Brain pericyte (primary cell): ENCODE measurements around the gene KCNQ1.
A peak's percentile ranks its signal among the peaks of the same experiment; 100 is the strongest.

Experiments
- DNase-seq: peaks from one replicate; pipeline ENCODE4 v3.0.0-alpha.2; 2012; ENCODE audit warnings: low read depth, low spot score

Gene KCNQ1

GRCh38 chr11:2883640-2883978 lies 438.8 kb downstream of the KCNQ1 start:
- DNase-seq, result no peak

DNA sequence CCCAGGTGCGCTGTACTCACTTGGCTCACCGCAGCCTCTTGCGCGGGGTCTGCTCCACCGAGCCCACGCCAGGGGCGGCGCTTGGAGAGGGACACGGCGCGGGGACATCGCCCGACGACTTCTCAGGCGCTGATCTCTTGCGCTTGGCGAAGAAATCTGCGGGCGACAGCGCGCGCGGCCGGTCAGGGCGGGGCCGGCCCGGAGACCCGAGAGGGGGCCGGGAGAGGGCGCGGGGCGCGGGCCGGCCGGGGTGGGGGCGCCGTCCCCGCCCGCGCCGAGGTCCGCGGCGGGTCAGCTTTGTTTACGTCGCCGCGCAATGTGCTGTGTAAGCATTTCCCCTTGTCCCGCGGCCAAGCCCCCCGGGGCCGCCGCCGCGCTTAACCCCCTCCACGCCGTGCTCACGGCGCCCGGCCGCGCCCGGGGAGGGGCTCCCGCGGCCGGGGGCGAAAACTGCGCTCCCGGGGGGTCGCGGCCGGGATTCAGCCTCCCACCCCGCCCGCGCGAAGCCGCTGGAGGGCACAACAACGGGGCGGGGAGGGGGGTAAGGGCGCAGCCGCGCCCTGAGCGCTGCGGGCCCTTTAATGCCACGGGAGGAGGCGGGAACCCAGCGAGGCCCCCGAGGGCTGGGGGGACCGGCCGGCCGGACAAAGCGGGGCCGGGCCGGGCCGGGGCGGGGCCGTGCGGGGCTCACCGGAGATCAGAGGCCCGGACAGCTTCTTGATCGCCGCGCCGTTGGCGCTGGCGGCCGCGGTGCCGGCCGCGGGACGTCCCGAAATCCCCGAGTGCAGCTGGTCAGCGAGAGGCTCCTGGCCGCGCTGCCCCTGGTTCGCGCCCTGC lies 439.4 kb downstream of the KCNQ1 start:
- no peak for DNase-seq

- DNase-seq, result no peak
Observed at GRCh38 chr11:2885017-2885677, 440.3 kb downstream of the KCNQ1 start.

GRCh38 chr11:2885678-2886081 lies 440.9 kb downstream of the KCNQ1 start, which contains the start of gene CDKN1C:
Gene CDKN1C, minus strand, starts transcription at chr11:2885775. Its CDS starts 319 bp downstream, at chr11:2885456.
- peak; percentile 50 for DNase-seq

GRCh38 chr11:2886191-2886894 lies 441.5 kb downstream of the KCNQ1 start:
- DNase-seq, result no peak

DNA sequence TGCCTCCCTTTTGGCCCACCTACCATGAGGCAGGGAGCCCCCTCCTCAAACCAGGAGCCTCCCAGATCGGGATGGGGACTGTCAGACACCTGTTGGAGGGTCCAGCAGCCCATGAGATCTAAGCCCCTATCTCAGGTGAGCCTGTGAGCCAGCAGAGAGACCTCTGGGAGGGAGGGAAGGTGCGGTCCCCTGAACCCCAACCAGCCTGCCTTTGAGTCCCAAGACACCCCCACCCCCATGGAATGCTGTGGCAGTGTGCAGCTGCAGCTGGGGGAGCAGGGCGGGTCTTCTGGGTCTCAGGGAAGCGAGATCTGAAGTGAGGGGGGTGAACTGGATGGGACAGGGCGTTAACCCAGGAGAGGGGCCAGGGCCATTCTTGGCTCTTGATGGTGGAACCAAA lies 442.1 kb downstream of the KCNQ1 start:
- no peak for DNase-seq

DNA sequence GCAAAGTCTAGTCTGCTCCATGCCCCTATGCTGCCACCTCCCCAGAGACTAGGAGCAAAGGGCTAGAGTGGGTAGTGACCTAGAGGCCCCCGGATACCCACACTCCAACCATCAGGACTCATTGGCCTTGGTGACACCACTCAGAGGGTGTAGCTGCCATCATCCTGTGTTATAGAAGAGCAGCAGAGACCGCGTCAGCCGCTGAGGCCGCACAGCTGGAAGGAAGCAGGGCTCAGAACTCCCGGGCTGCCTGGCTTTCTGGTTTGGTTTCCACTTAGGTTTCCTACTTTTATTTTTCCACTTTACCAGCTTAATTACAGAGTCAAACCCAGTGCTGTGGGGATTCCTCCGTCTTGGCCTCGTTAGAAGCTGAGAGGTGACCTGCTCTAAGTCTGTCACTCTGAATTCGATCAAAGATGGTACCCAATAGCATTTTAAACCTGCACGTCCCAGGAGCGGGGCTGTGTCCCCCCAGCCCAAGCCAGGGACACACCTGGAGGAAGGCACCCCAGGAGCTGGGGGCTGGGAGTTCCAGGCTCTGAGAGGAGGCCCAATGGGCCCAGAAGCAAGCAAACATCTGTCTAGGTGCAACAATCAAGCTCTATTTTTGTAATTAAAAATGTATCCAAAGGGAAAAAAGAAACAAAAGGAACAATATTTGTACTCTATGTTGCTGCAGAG lies 442.8 kb downstream of the KCNQ1 start:
- no peak for DNase-seq

GRCh38 chr11:2888266-2888968 lies 443.6 kb downstream of the KCNQ1 start:
- peak; percentile 58 for DNase-seq

DNA sequence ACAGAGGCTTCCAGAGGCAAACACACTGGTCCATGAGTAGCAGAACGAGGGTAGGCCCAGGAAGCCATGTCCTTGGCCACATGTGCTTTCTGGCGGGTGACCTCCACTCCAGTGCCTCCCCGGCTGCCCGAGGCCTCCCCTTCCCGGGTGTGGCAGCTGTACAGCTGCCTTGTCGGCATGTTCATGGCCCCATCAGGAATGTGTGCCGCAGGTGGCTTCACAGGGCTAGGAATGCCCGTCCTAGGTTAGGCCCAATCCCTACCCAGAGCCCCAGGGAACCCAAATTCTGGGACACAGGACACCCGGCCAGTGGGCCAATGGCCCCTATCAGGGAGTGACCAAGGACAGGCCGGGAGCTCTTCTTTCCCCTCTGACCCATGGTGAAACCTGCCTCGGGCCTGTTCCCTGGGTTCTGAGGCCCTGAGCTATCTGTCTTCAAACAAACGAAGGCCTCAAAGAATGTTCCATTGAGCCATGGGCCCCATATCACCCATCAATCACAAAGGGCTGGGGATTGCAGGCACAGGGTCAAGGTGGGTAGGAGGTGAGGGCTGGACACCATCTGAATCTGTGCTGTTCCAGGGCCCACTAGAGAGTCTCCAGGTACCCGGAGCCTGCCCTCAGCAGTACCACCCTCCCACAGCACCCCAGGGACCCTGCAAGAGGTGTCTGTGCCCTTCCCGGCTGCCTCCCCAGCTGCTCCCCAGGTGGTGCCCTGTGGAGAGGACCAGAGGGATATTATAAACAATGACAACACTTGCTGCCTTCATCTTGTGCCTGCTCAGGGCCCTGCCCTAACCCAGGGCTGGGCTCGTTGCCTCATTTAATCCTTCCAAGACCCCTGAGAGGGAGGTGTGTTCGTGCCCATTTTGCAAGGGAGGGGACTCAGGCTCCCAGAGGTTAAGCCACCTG lies 444.8 kb downstream of the KCNQ1 start:
- no peak for DNase-seq

DNA sequence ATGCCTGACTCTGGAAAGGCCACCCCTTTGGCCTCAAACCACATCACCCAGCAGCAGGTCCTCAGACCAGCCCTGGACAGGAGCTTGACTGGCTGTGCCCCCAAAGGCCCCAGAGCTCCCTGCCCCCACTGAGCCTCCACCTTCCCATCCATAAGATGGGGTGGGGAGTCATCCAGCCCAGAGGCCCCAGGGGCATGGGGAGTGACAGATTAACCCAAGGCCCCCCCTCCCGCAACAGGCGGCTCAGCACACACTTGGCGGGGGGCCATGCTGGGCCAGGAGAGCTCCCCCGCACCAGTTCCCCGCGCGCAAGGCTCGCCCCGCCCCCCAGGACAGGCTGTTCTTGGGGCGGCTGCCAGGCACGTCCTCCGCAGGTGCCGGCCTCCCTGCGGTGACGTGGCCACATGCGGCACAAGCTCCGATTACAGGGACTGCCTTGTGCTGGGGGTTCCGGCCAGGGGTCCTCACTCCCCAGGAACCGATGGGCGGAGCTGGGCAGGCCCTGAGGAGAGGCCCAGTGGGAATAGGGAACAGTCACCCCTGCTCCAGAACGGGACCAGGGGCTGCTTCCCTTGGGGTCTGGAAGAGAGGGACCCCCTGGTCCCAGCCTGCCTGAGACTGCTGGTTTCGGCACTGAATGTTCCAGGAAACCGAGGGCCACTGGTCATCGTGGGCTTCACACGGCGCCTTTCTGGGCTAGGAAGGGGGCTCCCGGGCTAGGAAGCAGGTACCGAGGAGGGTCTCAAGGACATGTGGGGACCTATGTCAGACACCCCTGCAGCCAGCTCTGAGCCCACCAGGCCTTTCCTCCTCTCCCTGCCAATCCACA lies 445.9 kb downstream of the KCNQ1 start:
- no peak for DNase-seq

- DNase-seq, result no peak
Observed at GRCh38 chr11:2891326-2892214, 446.8 kb downstream of the KCNQ1 start.

- no peak for DNase-seq
Observed at GRCh38 chr11:2892215-2892966, 447.6 kb downstream of the KCNQ1 start.

GRCh38 chr11:2892967-2893528 lies 448.2 kb downstream of the KCNQ1 start:
- DNase-seq, result no peak

DNA sequence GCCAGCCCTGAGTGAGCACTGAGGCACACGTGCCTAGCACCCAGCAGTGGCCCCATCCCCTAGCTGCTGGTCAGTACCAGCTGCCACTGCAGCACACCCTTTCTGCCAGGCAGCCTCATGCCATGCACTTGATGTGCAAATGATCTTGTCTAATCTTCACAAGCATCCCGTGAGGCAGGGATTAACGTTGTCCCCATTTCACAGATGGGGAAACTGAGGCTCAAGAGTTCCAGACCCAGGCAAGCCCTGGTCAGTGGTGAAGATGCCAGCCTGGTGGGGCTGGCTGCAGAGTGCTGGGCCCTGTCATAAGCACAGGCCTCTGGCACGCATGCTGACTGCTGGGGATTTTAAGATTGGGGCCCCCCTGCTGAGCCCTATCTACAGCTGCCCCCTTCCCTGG lies 449.1 kb downstream of the KCNQ1 start:
- no peak for DNase-seq

- no peak for DNase-seq
Observed at GRCh38 chr11:2896047-2896446, 451.2 kb downstream of the KCNQ1 start.

- no peak for DNase-seq
Observed at GRCh38 chr11:2897048-2897447, 452.2 kb downstream of the KCNQ1 start.

GRCh38 chr11:2898366-2899079 lies 453.7 kb downstream of the KCNQ1 start:
- peak; percentile 73 for DNase-seq
